ENCODE measurements around the gene PRXL2B. TPM values are rescaled to one million over a fixed set of nuclear protein-coding genes. Genes with fewer than 3 reads are reported as not detected.

The PRXL2B gene
- total RNA-seq, 2 donors from 2014 or later: 6.4 to 6.8 TPM

DNA sequence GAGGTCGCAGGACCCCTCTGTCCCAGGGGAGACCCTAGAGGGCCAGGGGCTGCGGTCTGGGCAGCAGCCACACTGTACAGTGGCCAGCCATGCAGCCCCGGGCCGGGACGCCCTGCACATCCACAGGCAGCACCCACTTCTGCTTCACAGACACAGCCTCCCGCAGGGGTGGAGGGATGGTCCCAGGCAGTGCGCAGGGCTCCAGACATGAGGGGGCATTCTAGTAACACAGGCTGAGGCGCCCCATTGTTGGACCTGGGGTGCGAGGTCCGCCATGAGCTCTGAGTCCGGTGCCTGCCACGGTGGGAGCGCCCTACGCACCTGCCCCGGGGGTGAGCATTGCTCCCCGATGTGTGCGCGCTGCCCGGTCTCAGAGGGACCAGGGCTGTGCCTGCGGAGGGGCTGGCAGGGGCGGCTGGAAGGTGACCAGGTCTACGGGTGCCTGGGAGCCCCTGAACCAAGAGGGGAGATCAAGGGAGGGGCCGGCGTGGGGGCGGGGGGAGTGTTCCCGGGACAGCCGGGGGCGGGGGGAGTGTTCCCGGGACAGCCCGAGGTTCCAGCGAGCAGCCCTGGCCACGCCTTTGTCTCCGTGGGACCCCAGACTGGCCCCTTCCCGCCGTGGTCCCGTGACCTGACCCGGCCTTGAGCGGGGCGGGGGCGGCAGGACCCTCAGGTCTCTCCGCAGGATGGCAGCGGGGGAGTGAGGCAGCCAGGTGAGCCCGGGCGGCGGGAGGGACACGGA, 41.8 kb downstream of the PRXL2B start:
- peaks cover 0 to 13% of the 10 kb centered on the region in 2 donors for H3K4me1 ChIP-seq
- TF ChIP-seq, protein P1, sequence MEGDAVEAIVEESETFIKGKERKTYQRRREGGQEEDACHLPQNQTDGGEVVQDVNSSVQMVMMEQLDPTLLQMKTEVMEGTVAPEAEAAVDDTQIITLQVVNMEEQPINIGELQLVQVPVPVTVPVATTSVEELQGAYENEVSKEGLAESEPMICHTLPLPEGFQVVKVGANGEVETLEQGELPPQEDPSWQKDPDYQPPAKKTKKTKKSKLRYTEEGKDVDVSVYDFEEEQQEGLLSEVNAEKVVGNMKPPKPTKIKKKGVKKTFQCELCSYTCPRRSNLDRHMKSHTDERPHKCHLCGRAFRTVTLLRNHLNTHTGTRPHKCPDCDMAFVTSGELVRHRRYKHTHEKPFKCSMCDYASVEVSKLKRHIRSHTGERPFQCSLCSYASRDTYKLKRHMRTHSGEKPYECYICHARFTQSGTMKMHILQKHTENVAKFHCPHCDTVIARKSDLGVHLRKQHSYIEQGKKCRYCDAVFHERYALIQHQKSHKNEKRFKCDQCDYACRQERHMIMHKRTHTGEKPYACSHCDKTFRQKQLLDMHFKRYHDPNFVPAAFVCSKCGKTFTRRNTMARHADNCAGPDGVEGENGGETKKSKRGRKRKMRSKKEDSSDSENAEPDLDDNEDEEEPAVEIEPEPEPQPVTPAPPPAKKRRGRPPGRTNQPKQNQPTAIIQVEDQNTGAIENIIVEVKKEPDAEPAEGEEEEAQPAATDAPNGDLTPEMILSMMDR (IDR thresholded peaks at IDR 0.05): no peak
- peaks cover 6 to 8% of the 10 kb centered on the region in 2 donors for H3K27me3 ChIP-seq
- H3K9me3 ChIP-seq: no peaks in the 10 kb centered on the region
- DNase-seq (ENCODE audit: low spot score): no peak
- no peak overlapping the region for H3K4me3 ChIP-seq
- no peaks in the 10 kb centered on the region for H3K36me3 ChIP-seq
- no peak overlapping the region for H3K27ac ChIP-seq

DNA sequence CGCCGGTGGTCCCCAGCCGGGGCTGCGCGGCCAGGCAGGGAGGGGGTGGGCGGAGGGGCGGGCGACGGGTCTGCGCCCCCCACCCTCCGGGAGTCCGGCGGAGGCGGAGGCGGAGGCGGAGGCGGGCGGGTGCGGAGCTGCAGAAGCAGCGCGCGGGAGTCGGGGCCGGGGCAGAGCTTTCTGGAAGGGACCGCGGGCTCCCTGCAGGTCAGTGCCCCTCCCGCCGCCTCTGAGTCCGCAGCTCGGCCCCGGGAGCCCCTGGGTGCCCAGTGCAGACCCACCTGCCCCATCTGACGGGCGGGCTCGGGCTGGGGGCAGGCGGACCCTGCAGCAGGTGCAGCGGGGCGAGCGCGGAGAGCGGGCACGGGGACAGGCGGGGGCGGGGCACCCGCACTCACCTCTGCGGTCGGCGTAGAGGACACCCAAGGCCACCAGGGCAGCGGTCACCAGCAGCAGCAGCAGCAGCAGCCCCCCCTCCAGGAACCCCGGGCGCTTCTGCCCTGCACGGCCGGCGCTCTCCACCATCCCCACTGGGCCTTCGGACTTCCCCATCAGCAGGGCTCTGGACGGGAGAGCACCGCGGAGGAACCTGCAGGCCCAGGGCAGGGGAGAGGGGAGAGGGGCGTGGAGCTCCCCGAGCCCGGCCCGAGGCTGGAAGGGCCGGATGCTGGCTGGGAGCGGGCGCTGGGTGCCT, 42.5 kb downstream of the PRXL2B start:
- H3K4me3 ChIP-seq: no peak overlapping the region

DNA sequence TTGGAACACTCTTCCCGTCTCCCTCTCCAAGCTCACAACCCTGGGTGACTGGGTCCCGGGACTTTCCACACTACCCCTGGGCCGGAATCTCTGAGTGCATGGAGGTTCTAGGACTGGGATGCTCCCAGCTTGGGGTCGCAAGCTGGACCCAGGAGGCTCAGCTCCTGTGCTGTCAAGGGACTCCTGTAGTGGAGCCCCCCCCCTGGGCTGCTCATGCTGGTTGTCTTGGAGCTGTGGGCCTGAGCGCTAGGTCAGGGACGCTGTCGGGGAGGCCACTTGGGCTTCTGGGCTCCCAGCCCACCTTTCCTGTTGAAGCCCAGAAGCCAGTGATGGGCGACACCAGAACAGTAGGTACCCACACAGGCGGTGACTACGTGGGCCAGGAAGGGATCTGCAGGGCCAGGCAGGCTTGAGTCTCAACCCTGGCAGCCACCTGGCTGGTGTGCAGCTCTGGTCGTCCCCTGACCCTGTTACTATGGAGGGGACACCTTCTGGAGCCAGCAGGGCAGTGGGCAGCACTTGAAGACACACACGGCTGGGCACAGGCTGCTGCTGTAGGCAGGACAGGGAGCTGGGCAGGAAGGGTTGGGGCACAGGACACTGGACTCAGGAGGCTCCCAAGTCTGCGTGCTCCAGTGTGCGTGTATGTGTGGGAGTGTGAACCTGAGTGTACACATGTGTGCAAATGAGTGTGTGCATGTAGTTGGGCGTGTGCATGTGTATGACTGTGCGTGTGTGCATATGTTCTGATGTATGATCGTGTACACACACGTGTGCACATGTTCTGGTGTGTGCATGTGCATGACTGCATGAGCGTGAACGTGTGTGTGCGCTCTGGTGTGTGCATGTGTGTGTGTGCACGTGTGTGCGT, 43.3 kb downstream of the PRXL2B start:
- TF ChIP-seq, protein P1 (IDR thresholded peaks at IDR 0.05): no peak
- DNase-seq (ENCODE audit: low spot score): no peak

More for the DNA sequence above, 42.5 kb downstream of the PRXL2B start:
- Histone ChIP-seq H3K36me3 (no peaks in the 10 kb centered on the region), H3K27me3 (peaks cover 6 to 8% of the 10 kb centered on the region in 2 donors), H3K9me3 (no peaks in the 10 kb centered on the region), H3K27ac (no peak overlapping the region), H3K4me1 (peaks cover 0 to 18% of the 10 kb centered on the region in 2 donors)
- no peak for DNase-seq (ENCODE audit: low spot score)
- TF ChIP-seq, protein P1 (IDR thresholded peaks at IDR 0.05): no peak

DNA sequence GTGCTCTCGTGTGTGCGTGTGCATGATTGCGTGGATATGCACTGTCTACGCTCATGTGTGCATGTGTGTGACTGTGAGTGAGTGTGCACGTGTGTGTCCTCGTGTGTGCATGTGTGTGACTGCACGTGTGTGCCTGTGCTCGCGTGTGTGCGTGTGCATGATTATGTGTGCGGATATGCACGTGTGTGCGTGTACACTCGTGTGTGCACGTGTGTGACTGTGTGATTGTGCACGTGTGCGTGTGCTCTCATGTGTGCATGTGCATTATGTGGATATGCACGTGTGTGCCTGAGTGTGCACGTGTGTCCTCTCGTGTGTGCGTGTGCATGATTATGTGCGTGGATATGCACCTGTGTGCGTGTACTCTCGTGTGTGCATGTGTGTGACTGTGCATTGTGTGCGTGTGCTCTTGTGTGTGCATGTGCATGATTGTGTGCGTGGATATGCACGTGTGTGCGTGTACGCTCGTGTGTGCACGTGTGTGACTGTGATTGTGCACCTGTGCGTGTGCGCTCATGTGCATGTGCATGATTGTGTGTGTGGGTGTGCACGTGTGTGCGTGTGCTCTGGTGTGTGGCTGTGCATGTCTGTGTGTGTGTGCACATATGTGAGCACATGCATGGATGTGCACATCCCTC, 44.0 kb downstream of the PRXL2B start:
- Histone ChIP-seq H3K9me3 (no peaks in the 10 kb centered on the region), H3K36me3 (no peaks in the 10 kb centered on the region), H3K4me1 (peaks cover 0 to 18% of the 10 kb centered on the region in 2 donors), H3K27me3 (peaks cover 6 to 8% of the 10 kb centered on the region in 2 donors), H3K4me3 (no peak overlapping the region), H3K27ac (no peak overlapping the region)
- DNase-seq (ENCODE audit: low spot score): no peak
- TF ChIP-seq, protein P1 (IDR thresholded peaks at IDR 0.05): no peak

More for the DNA sequence above, 43.3 kb downstream of the PRXL2B start:
- H3K4me1 ChIP-seq: peaks cover 0 to 18% of the 10 kb centered on the region in 2 donors
- H3K27ac ChIP-seq: no peak overlapping the region
- no peak overlapping the region for H3K4me3 ChIP-seq
- no peaks in the 10 kb centered on the region for H3K36me3 ChIP-seq
- peaks cover 6 to 8% of the 10 kb centered on the region in 2 donors for H3K27me3 ChIP-seq
- no peaks in the 10 kb centered on the region for H3K9me3 ChIP-seq
